Measurements from ENCODE around the gene HNRNPLL.

DNA sequence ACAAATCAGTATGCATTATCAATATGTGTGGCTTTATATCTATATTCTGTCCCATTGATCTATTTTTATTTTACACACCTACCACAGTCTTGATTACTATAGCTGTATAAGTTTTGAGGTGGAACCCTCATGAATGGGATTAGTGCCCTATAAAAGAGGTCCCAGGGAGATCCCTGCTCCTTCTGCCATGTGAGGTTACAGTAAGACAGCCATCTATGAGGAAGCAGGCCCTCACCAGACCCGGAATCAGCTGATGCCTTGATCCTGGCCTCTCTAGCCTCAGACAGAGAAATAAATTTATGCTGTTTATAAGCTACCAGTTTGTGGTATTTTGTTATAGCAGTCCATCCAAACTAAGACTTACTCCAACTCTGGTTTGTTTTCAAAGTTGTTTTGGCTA is 54.9 kb downstream of the HNRNPLL start:
- TF ChIP-seq, protein P1, sequence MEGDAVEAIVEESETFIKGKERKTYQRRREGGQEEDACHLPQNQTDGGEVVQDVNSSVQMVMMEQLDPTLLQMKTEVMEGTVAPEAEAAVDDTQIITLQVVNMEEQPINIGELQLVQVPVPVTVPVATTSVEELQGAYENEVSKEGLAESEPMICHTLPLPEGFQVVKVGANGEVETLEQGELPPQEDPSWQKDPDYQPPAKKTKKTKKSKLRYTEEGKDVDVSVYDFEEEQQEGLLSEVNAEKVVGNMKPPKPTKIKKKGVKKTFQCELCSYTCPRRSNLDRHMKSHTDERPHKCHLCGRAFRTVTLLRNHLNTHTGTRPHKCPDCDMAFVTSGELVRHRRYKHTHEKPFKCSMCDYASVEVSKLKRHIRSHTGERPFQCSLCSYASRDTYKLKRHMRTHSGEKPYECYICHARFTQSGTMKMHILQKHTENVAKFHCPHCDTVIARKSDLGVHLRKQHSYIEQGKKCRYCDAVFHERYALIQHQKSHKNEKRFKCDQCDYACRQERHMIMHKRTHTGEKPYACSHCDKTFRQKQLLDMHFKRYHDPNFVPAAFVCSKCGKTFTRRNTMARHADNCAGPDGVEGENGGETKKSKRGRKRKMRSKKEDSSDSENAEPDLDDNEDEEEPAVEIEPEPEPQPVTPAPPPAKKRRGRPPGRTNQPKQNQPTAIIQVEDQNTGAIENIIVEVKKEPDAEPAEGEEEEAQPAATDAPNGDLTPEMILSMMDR (conservative IDR thresholded peaks at IDR 0.05): no peak
- no peak for TF ChIP-seq ZFX (IDR thresholded peaks at IDR 0.05)
